NOMO-1 treated with DMSO at 0.1 percent for 48 hours (cell line): ENCODE measurements around the gene ARPC4.
"Not testable (repeated sequence)": the region's sequence is repeated elsewhere in the genome, so short reads cannot be mapped to it uniquely, and the experiment has no call there.

ENCODE experiments used
- DNase-seq: peaks from one replicate; lab custom pipeline; 2025; ENCODE audit not compliant: unreplicated experiment; lab: John Stamatoyannopoulos, UW

ARPC4 gene

GRCh38 chr3:9851926-9852325 is 59.0 kb downstream of the ARPC4 start:
- not testable (repeated sequence) for DNase-seq

- DNase-seq: no peak
Measured at GRCh38 chr3:9852528-9852927, 59.6 kb downstream of the ARPC4 start.

GRCh38 chr3:9854291-9854940 is 61.5 kb downstream of the ARPC4 start:
- not testable (repeated sequence) for DNase-seq

- DNase-seq: no peak
Measured at GRCh38 chr3:9855594-9855993, 62.7 kb downstream of the ARPC4 start.
